Body of pancreas (tissue), 4 donors: ENCODE data around the gene GTPBP2. TPM values are rescaled to one million over a fixed set of nuclear protein-coding genes. Genes with fewer than 3 reads are reported as not detected.
"Not testable (repeated sequence)": the region's sequence is repeated elsewhere in the genome, so short reads cannot be mapped to it uniquely, and the experiment has no call there.

Experiments
- ATAC-seq: fragments of 150-250 bp; one replicate; pipeline ENCODE4 v1.9.1; 2016
- DNase-seq, 4 donors: peaks; one replicate each; pipeline ENCODE4 v3.0.0-alpha.2; 2019
- H3K27ac ChIP-seq, 4 donors: fragments of 200-600 bp; sonication (generic); 1 replicate in 3 of 4; 2 replicates in 1 of 4; pipeline versions ENCODE4 v1.5.1 to v1.6.1; 2016 to 2019; ENCODE audit warnings: mild to moderate bottlenecking in 1 of 4, mixed read lengths in 1 of 4, moderate library complexity in 1 of 4
- H3K27me3 ChIP-seq, 2 donors: fragments of 200-600 bp; sonication (generic); one replicate each; pipeline ENCODE4 v1.6.0; 2016; ENCODE audit warnings: mild to moderate bottlenecking in 1 of 2
- H3K36me3 ChIP-seq, 2 donors: fragments of 200-600 bp; sonication (generic); replicated peaks in 1 of 2; 2 replicates each; pipeline ENCODE4 v1.5.1; 2016; ENCODE audit warnings: low read depth in 2 of 2; ENCODE audit not compliant: insufficient read depth in 1 of 2
- H3K4me1 ChIP-seq: fragments of 200-600 bp; sonication (generic); one replicate; pipeline ENCODE4 v1.6.0; 2016
- H3K4me3 ChIP-seq, 2 donors: fragments of 200-600 bp; sonication (generic); 1 replicate in 1 of 2; 2 replicates in 1 of 2; pipeline ENCODE4 v1.5.1; 2016 to 2019
- H3K9me3 ChIP-seq, 3 donors: fragments of 200-600 bp; sonication (generic); 1 replicate in 2 of 3; 2 replicates in 1 of 3; pipeline ENCODE4 v1.5.1; 2016
- CTCF ChIP-seq, 7 experiments: fragments of 450-650 bp in 4 of 7; fragments of 200-600 bp in 3 of 7; sonication (generic) in 3 of 7; IDR thresholded peaks; one replicate each; pipeline ENCODE4 v1.5.1; 2016 to 2019; ENCODE audit warnings: antibody characterized with exemption in 7 of 7
- POLR2A ChIP-seq, 3 donors: fragments of 450-650 bp; IDR thresholded peaks; one replicate each; pipeline ENCODE4 v1.6.1; 2016; ENCODE audit warnings: antibody characterized with exemption in 3 of 3, mild to moderate bottlenecking in 2 of 3
- WGBS, 2 donors: methylation state at CpG; one replicate each; pipeline ENCODE4 v1.1.5; 2017; 5-methylcytosine and 5-hydroxymethylcytosine counted together
- intact Hi-C: fragments of 100-400 bp; cut with DNase I; formaldehyde crosslinking; loops from one replicate; pipeline ENCODE4 v1.15.1; 2023
- total RNA-seq, 2 donors: library from RNA; depleted of rRNA; stranded (reverse); fragments of >200 nt; gene quantifications; one replicate each; pipeline ENCODE4 v1.1.0, GENCODE V29; 2016

The GTPBP2 gene
- total RNA-seq, 2 donors from 2014 or later, result 32.9 to 55.0 TPM

DNA sequence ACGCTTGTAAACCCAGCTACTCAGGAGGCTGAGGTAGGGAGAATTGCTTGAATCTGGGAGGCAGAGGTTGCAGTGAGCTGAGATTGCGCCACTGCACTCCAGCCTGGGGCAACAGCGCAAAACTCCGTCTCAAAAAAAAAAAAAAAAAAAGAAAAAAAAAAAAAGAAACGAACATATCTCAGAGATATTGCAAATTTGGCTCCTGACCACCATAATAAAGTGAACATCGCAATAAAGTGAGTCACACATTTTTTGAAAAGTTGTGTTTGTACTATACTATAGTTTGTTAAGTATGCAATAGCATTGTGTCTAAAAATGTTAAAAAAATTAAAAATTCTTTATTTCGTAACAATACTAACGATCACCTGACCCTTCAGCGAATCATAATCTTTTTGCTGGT is 29.1 kb upstream of the GTPBP2 start:
- 84 to 87% methylated on average over 9 of the region's 9 CpGs for WGBS, 2 donors
- ATAC-seq, result no peak
- intact Hi-C loops, result no loop called here

GRCh38 chr6:43657221-43657802 is 28.2 kb upstream of the GTPBP2 start:
- Histone ChIP-seq H3K27ac (no peak overlapping the region), H3K36me3 (no peaks in the 10 kb centered on the region), H3K4me1 (no peaks in the 10 kb centered on the region), H3K9me3 (no peaks in the 10 kb centered on the region), H3K27me3 (no peaks in the 10 kb centered on the region), H3K4me3 (no peak overlapping the region)
- WGBS, 2 donors, result 89 to 91% methylated on average over 3 of the region's 3 CpGs
- TF ChIP-seq CTCF (IDR thresholded peaks at IDR 0.05) (no peak), POLR2A (IDR thresholded peaks at IDR 0.05) (no peak)
- intact Hi-C loops, result no loop called here
- no peak for DNase-seq
- ATAC-seq, result no peak

More for the DNA sequence above, 29.1 kb upstream of the GTPBP2 start:
- Histone ChIP-seq H3K27ac (no peak overlapping the region), H3K4me3 (no peak overlapping the region), H3K36me3 (no peaks in the 10 kb centered on the region), H3K9me3 (no peaks in the 10 kb centered on the region), H3K27me3 (no peaks in the 10 kb centered on the region), H3K4me1 (no peaks in the 10 kb centered on the region)
- no peak for TF ChIP-seq CTCF (IDR thresholded peaks at IDR 0.05)
- TF ChIP-seq POLR2A (IDR thresholded peaks at IDR 0.05), result no peak
- DNase-seq, result no peak

- H3K4me1 ChIP-seq, H3K9me3 ChIP-seq, intact Hi-C loops, H3K27ac ChIP-seq, H3K4me3 ChIP-seq, H3K36me3 ChIP-seq, ATAC-seq, H3K27me3 ChIP-seq, DNase-seq: not testable (repeated sequence)
- WGBS, 2 donors, result 71 to 83% methylated on average over 2 of the region's 2 CpGs
Measured at GRCh38 chr6:43652822-43653221, 23.8 kb upstream of the GTPBP2 start.

- intact Hi-C loops, result no loop called here
- no peak for ATAC-seq
Measured at GRCh38 chr6:43648248-43648647, 19.2 kb upstream of the GTPBP2 start.

GRCh38 chr6:43647613-43648012 is 18.5 kb upstream of the GTPBP2 start:
- intact Hi-C loops, result no loop called here
- WGBS, 2 donors, result 77 to 81% methylated on average over 3 of the region's 3 CpGs
- H3K27ac ChIP-seq, result no peak overlapping the region
- DNase-seq (no peak), ATAC-seq (no peak)
- no peaks in the 10 kb centered on the region for H3K9me3 ChIP-seq
- no peaks in the 10 kb centered on the region for H3K36me3 ChIP-seq
- no peak for TF ChIP-seq CTCF (IDR thresholded peaks at IDR 0.05)
- no peak for TF ChIP-seq POLR2A (IDR thresholded peaks at IDR 0.05)
- no peaks in the 10 kb centered on the region for H3K27me3 ChIP-seq
- H3K4me1 ChIP-seq, result peaks cover 5% of the 10 kb centered on the region
- H3K4me3 ChIP-seq, result no peak overlapping the region

More at GRCh38 chr6:43648248-43648647, 19.2 kb upstream of the GTPBP2 start:
- Histone ChIP-seq H3K36me3 (no peaks in the 10 kb centered on the region), H3K27ac (no peak overlapping the region), H3K27me3 (no peaks in the 10 kb centered on the region), H3K4me3 (no peak overlapping the region), H3K4me1 (peaks cover 5% of the 10 kb centered on the region), H3K9me3 (no peaks in the 10 kb centered on the region)
- 86 to 93% methylated on average over 2 of the region's 2 CpGs for WGBS, 2 donors
- TF ChIP-seq POLR2A (IDR thresholded peaks at IDR 0.05) (no peak), CTCF (IDR thresholded peaks at IDR 0.05) (no peak)
- no peak for DNase-seq
